H1 (cell line): ENCODE results near the gene AMER2. TPM values are rescaled to one million over a fixed set of nuclear protein-coding genes. Genes with fewer than 3 reads are reported as not detected.

ENCODE experiments used
- CTCF ChIA-PET: fragments of 300-600 bp; sonication (Branson Sonifier 250); formaldehyde crosslinking; loops from one replicate; lab custom pipeline; 2021; ENCODE audit not compliant: partially characterized antibody; lab: Charles Lee
- POLR2A ChIA-PET: fragments of 300-600 bp; sonication (Branson Sonifier 250); formaldehyde crosslinking; loops from one replicate; lab custom pipeline; 2021; ENCODE audit warnings: inconsistent platforms; ENCODE audit not compliant: partially characterized antibody; lab: Charles Lee
- DNase-seq, 2 experiments: peaks; one replicate each; pipeline versions ENCODE4 v3.0.0 to v3.0.0-alpha.2; 2010 to 2022; ENCODE audit warnings: low spot score in 2 of 2, low read depth in 1 of 2, mixed read lengths in 1 of 2
- FAIRE-seq: peaks from 2 replicates; lab custom pipeline; 2011; peaks lifted over from hg19 to GRCh38; lab: Jason Lieb, UNC
- H2AFZ ChIP-seq: 2 replicates; pipeline ENCODE4 v1.8.1; 2012; ENCODE audit warnings: low read length, inconsistent platforms
- H2AK5ac ChIP-seq: 2 replicates; pipeline ENCODE4 v1.6.1; 2013; ENCODE audit warnings: low read depth, low read length
- H2BK120ac ChIP-seq: replicated peaks from 2 replicates; pipeline ENCODE3; 2013; ENCODE audit warnings: low read depth, low read length, inconsistent platforms
- H2BK12ac ChIP-seq: 2 replicates; pipeline ENCODE4 v1.6.1; 2013; ENCODE audit warnings: low read depth, low read length
- H2BK15ac ChIP-seq: 2 replicates; pipeline ENCODE4 v1.6.1; 2013; ENCODE audit warnings: low read length
- H2BK20ac ChIP-seq: 2 replicates; pipeline ENCODE4 v1.6.1; 2013; ENCODE audit warnings: low read length
- H2BK5ac ChIP-seq: 2 replicates; pipeline ENCODE4 v1.6.1; 2013; ENCODE audit warnings: low read depth, low read length
- H3K14ac ChIP-seq: 2 replicates; pipeline ENCODE4 v1.6.1; 2013; ENCODE audit warnings: inconsistent platforms; ENCODE audit not compliant: insufficient read length
- H3K18ac ChIP-seq: 2 replicates; pipeline ENCODE4 v1.6.1; 2013; ENCODE audit warnings: low read length; ENCODE audit errors: extremely low read depth
- H3K23ac ChIP-seq: 2 replicates; pipeline ENCODE4 v1.6.1; 2013; ENCODE audit warnings: inconsistent platforms; ENCODE audit not compliant: insufficient read length
- H3K23me2 ChIP-seq: 2 replicates; pipeline ENCODE4 v1.6.1; 2013; ENCODE audit warnings: low read depth, low read length
- H3K27ac ChIP-seq: 2 replicates; pipeline ENCODE4 v1.6.1; 2011; ENCODE audit warnings: low read depth, low read length, inconsistent platforms
- H3K27me3 ChIP-seq, 4 experiments: replicated peaks in 1 of 4; 1 replicate in 1 of 4; 2 replicates in 3 of 4; pipeline versions ENCODE4 v1.6.1 to v1.8.1; 2011 to 2013; ENCODE audit warnings: low read length in 3 of 4, mild to moderate bottlenecking in 3 of 4, inconsistent platforms in 2 of 4, mixed read lengths in 2 of 4, moderate library complexity in 1 of 4; ENCODE audit not compliant: control insufficient read depth in 3 of 4, insufficient read depth in 3 of 4; ENCODE audit errors: extremely low read depth in 1 of 4
- H3K36me3 ChIP-seq, 4 experiments: 2 replicates each; pipeline versions ENCODE4 v1.6.1 to v1.8.1; 2011 to 2013; ENCODE audit warnings: mild to moderate bottlenecking in 4 of 4, low read length in 3 of 4, moderate library complexity in 2 of 4, control low read depth in 1 of 4, inconsistent platforms in 1 of 4; ENCODE audit not compliant: insufficient read depth in 4 of 4, control insufficient read depth in 2 of 4
- H3K4ac ChIP-seq: replicated peaks from 2 replicates; pipeline ENCODE3; 2013; ENCODE audit warnings: low read length, low read depth, mixed read lengths, inconsistent platforms; ENCODE audit not compliant: insufficient read length
- H3K4me1 ChIP-seq, 4 experiments: replicated peaks in 1 of 4; 1 replicate in 1 of 4; 2 replicates in 3 of 4; pipeline versions ENCODE4 v1.6.1 to v1.8.1; 2011 to 2013; ENCODE audit warnings: low read length in 3 of 4, inconsistent platforms in 2 of 4, mixed read lengths in 1 of 4; ENCODE audit not compliant: insufficient read depth in 4 of 4, control insufficient read depth in 3 of 4
- H3K4me2 ChIP-seq, 2 experiments: 2 replicates each; pipeline versions ENCODE4 v1.6.1 to v1.8.1; 2011 to 2013; ENCODE audit warnings: low read depth in 2 of 2, low read length in 2 of 2, control low read depth in 1 of 2, inconsistent platforms in 1 of 2, mild to moderate bottlenecking in 1 of 2; ENCODE audit not compliant: insufficient read depth in 1 of 2
- H3K4me3 ChIP-seq, 4 experiments: fragments of 200-600, 300-600 bp in 1 of 4; sonication (generic), shearing (Covaris generic), sonication (Bioruptor Twin) in 1 of 4; 2 replicates each; pipeline versions ENCODE4 v1.5.1 to v1.8.1; 2011 to 2016; ENCODE audit warnings: low read length in 4 of 4, low read depth in 3 of 4, control low read depth in 2 of 4, inconsistent platforms in 2 of 4, mild to moderate bottlenecking in 2 of 4, mixed read lengths in 1 of 4, moderate library complexity in 1 of 4; ENCODE audit not compliant: insufficient read depth in 2 of 4; ENCODE audit errors: extremely low read depth in 1 of 4
- H3K56ac ChIP-seq: replicated peaks from 2 replicates; pipeline ENCODE3; 2013; ENCODE audit warnings: low read depth, mild to moderate bottlenecking, mixed read lengths, low read length, inconsistent platforms; ENCODE audit not compliant: insufficient read length
- H3K79me1 ChIP-seq: 2 replicates; pipeline ENCODE4 v1.6.1; 2013; ENCODE audit warnings: low read depth, low read length, control low read depth
- H3K79me2 ChIP-seq, 2 experiments: 2 replicates each; pipeline versions ENCODE4 v1.6.1 to v1.8.1; 2012 to 2013; ENCODE audit warnings: low read length in 2 of 2, mild to moderate bottlenecking in 2 of 2, inconsistent platforms in 1 of 2; ENCODE audit not compliant: insufficient read depth in 2 of 2, control insufficient read depth in 1 of 2
- H3K9ac ChIP-seq, 4 experiments: replicated peaks in 1 of 4; 1 replicate in 1 of 4; 2 replicates in 3 of 4; pipeline versions ENCODE4 v1.6.1 to v1.8.1; 2011 to 2013; ENCODE audit warnings: low read depth in 3 of 4, low read length in 3 of 4, control low read depth in 2 of 4, mild to moderate bottlenecking in 2 of 4, moderate library complexity in 2 of 4, inconsistent platforms in 1 of 4; ENCODE audit errors: extremely low read depth in 1 of 4
- H3K9me3 ChIP-seq, 2 experiments: 2 replicates each; pipeline versions ENCODE4 v1.6.1 to v1.8.1; 2012 to 2013; ENCODE audit warnings: mild to moderate bottlenecking in 2 of 2, moderate library complexity in 2 of 2, control low read depth in 1 of 2, inconsistent platforms in 1 of 2, low read depth in 1 of 2, low read length in 1 of 2, mixed read lengths in 1 of 2; ENCODE audit not compliant: insufficient read depth in 2 of 2
- H4K20me1 ChIP-seq, 2 experiments: replicated peaks in 1 of 2; 2 replicates each; pipeline versions ENCODE3 to v1.8.1; 2011 to 2013; ENCODE audit warnings: inconsistent platforms in 2 of 2, low read length in 2 of 2, mild to moderate bottlenecking in 1 of 2; ENCODE audit not compliant: insufficient read depth in 2 of 2, control insufficient read depth in 1 of 2
- H4K5ac ChIP-seq: 2 replicates; pipeline ENCODE4 v1.6.1; 2013; ENCODE audit warnings: low read length, low read depth, mixed read lengths, inconsistent platforms; ENCODE audit not compliant: insufficient read length
- H4K8ac ChIP-seq: 2 replicates; pipeline ENCODE4 v1.8.0; 2013; ENCODE audit warnings: mild to moderate bottlenecking, moderate library complexity, low read length, inconsistent platforms; ENCODE audit not compliant: insufficient read depth; ENCODE audit errors: extremely low read depth
- H4K91ac ChIP-seq: replicated peaks from 2 replicates; pipeline ENCODE3; 2013; ENCODE audit warnings: low read length, mixed read lengths, inconsistent platforms; ENCODE audit not compliant: insufficient read length
- POLR2A ChIP-seq, 2 experiments: IDR thresholded peaks; 1 replicate in 1 of 2; 2 replicates in 1 of 2; pipeline ENCODE4 v1.6.1; 2011; ENCODE audit warnings: low read depth in 2 of 2, low read length in 2 of 2, mild to moderate bottlenecking in 2 of 2; ENCODE audit errors: control extremely low read depth in 1 of 2
- RBBP5 ChIP-seq: IDR thresholded peaks from 2 replicates; pipeline ENCODE4 v1.7.1; 2012; ENCODE audit warnings: low read depth, mild to moderate bottlenecking, inconsistent platforms, low read length, moderate library complexity, borderline replicate concordance
- whole genome bisulfite sequencing, 2 experiments: shearing (Covaris generic) in 1 of 2; methylation state at CpG; one replicate each; pipeline versions ENCODE4 v1.1.6 to v1.1.7; 2013 to 2015; ENCODE audit warnings: low lambda C conversion rate in 2 of 2, mixed read lengths in 2 of 2, inconsistent platforms in 1 of 2, low coverage in 1 of 2, missing lambda C conversion rate in 1 of 2; ENCODE audit not compliant: insufficient replicate concordance in 2 of 2, insufficient coverage in 1 of 2, insufficient read length in 1 of 2; ENCODE audit errors: extremely low coverage in 1 of 2, missing lambda C conversion rate in 1 of 2; 5-methylcytosine and 5-hydroxymethylcytosine counted together
- polyA plus RNA-seq, 7 experiments: library from polyadenylated mRNA; depleted of rRNA in 3 of 7; stranded (reverse) in 5 of 7; unstranded in 2 of 7; fragments of >200 nt in 5 of 7; fragments of 200-250 nt in 2 of 7; gene quantifications; 1 replicate in 5 of 7; 2 replicates in 1 of 7; 4 replicates in 1 of 7; pipeline versions ENCODE4 v1.2.1 to v1.2.3, GENCODE V29; 2011 to 2013; ENCODE audit warnings: missing spikeins in 2 of 7, mixed read lengths in 2 of 7
- total RNA-seq: library from RNA; stranded (reverse); fragmentation: NEBNext Ultra II Directional; extraction: Animal tissue kit (Norgen Biotek cat#: 25700); gene quantifications from 2 replicates; pipeline ENCODE4 v1.2.1, GENCODE V29; 2021

AMER2 gene
- total and polyA plus RNA-seq, 2 of the 8 experiments (the other 6 are each of a cell fraction or from before 2014, with no cell fraction given): 0.14 to 0.50 TPM

DNA sequence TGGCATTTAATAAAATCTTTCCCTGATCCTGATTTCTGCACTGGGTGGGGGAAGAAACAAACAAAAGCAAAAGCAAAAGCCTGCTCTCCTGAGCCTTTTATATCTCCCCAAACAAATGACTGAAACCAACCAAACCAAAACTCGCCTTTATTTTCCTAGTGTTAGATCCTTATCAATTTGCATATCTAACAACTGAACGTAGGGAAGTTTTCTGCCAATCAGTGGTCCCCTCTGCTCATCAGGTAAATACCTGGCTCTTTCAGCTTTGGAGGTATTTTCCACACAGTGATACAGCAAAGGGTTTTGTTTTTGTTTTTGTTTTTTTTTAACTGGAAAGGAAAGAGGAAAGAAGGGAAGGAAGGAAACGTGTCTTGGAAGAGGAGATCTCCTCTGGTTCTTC lies 3.3 kb downstream of the AMER2 start:
- Histone ChIP-seq H3K14ac (no peak overlapping the region), H3K27ac (no peak overlapping the region)

More for the DNA sequence above, 3.3 kb downstream of the AMER2 start:
- no peak overlapping the region for H4K5ac ChIP-seq
- POLR2A ChIA-PET: no interaction called here
- H3K4me3 ChIP-seq: no peak overlapping the region
- no peak overlapping the region for H2BK15ac ChIP-seq
- peaks cover 0 to 3% of the 10 kb centered on the region in 2 experiments for H4K20me1 ChIP-seq
- no peak for TF ChIP-seq RBBP5
- no peak for TF ChIP-seq POLR2A (IDR thresholded peaks at IDR 0.05; ENCODE audit: control extremely low read depth in 1 of 2, low read depth in 2 of 2, low read length in 2 of 2)
- H3K23ac ChIP-seq: no peak overlapping the region
- H2BK120ac ChIP-seq: no peak overlapping the region
- H4K8ac ChIP-seq: no peak overlapping the region
- H3K79me2 ChIP-seq: no peaks in the 10 kb centered on the region
- H3K18ac ChIP-seq: no peak overlapping the region
- peaks cover 0 to 8% of the 10 kb centered on the region in 2 experiments; a peak in 1 of 4 replicates for H3K9me3 ChIP-seq
- no peak overlapping the region for H2BK5ac ChIP-seq
- DNase-seq (no peak), FAIRE-seq (no peak)
- no peak overlapping the region for H2BK12ac ChIP-seq
- H2BK20ac ChIP-seq: no peak overlapping the region
- no peaks in the 10 kb centered on the region; a peak in 1 of 8 replicates for H3K36me3 ChIP-seq
- H3K56ac ChIP-seq: no peak overlapping the region
- H3K23me2 ChIP-seq: peaks cover 11% of the 10 kb centered on the region; the same call in 1 of the 2 replicates
- H3K27me3 ChIP-seq: peaks cover 23 to 42% (median 38%) of the 10 kb centered on the region in 4 experiments
- CTCF ChIA-PET: interaction anchor here (1.0 to 1.4 kb wide), 2 partner anchors 12 to 18 kb away, joined by 3 read pairs; no protein-coding TSS in a partner anchor
- H4K91ac ChIP-seq: no peak overlapping the region
- H2AK5ac ChIP-seq: no peak overlapping the region
- H3K79me1 ChIP-seq: no peaks in the 10 kb centered on the region
- H3K4me2 ChIP-seq: no peak overlapping the region
- H3K9ac ChIP-seq: no peak overlapping the region
- peaks cover 7 to 12% (median 10%) of the 10 kb centered on the region in 4 experiments; a peak in 6 of 7 replicates for H3K4me1 ChIP-seq
- H3K4ac ChIP-seq: no peak overlapping the region
- 53% methylated on average over 3 of the region's 3 CpGs; no CpG with 5 or more reads in 1 of the 2 experiments for WGBS, 2 experiments
- H2AFZ ChIP-seq: no peak overlapping the region
